Measurements from ENCODE around the gene THBS1.

The THBS1 gene

GRCh38 chr15:39538936-39539335 lies 41.9 kb upstream of the THBS1 start:
- H3K27me3 ChIP-seq (ENCODE audit: insufficient read depth, poor library complexity, severe bottlenecking) = no peaks in the 10 kb centered on the region
- no peak for DNase-seq (ENCODE audit: low read depth in 1 of 2, low spot score in 1 of 2)
- no peak overlapping the region for H3K4me3 ChIP-seq (replicated peaks; ENCODE audit: insufficient read depth, low read length)
- no peak overlapping the region for H3K27ac ChIP-seq (replicated peaks)
- TF ChIP-seq CTCF (IDR thresholded peaks at IDR 0.05; ENCODE audit: insufficient read depth, low read length) (no peak), GABPA (IDR thresholded peaks at IDR 0.05; ENCODE audit: low read depth) (no peak), SPI1 (IDR thresholded peaks at IDR 0.05; ENCODE audit: borderline replicate concordance, low read depth) (no peak), REST (IDR thresholded peaks at IDR 0.05; ENCODE audit: insufficient replicate concordance, low read depth) (no peak), POLR2AphosphoS5 (IDR thresholded peaks at IDR 0.05; ENCODE audit: low read depth) (no peak)

GRCh38 chr15:39539466-39539865 lies 41.4 kb upstream of the THBS1 start:
- Histone ChIP-seq H3K27me3 (ENCODE audit: insufficient read depth, poor library complexity, severe bottlenecking) (no peaks in the 10 kb centered on the region), H3K4me3 (replicated peaks; ENCODE audit: insufficient read depth, low read length) (no peak overlapping the region), H3K27ac (replicated peaks) (no peak overlapping the region)
- no peak for TF ChIP-seq CTCF (IDR thresholded peaks at IDR 0.05; ENCODE audit: insufficient read depth, low read length)
- no peak for TF ChIP-seq GABPA (IDR thresholded peaks at IDR 0.05; ENCODE audit: low read depth)
- TF ChIP-seq POLR2AphosphoS5 (IDR thresholded peaks at IDR 0.05; ENCODE audit: low read depth) = no peak
- TF ChIP-seq REST (IDR thresholded peaks at IDR 0.05; ENCODE audit: insufficient replicate concordance, low read depth) = no peak
- TF ChIP-seq SPI1 (IDR thresholded peaks at IDR 0.05; ENCODE audit: borderline replicate concordance, low read depth) = no peak
- no peak for DNase-seq (ENCODE audit: low read depth in 1 of 2, low spot score in 1 of 2)

- DNase-seq (ENCODE audit: low read depth in 1 of 2, low spot score in 1 of 2) = no peak
- H3K4me3 ChIP-seq (replicated peaks; ENCODE audit: insufficient read depth, low read length) = no peak overlapping the region
- no peak for TF ChIP-seq REST (IDR thresholded peaks at IDR 0.05; ENCODE audit: insufficient replicate concordance, low read depth)
- no peak for TF ChIP-seq POLR2AphosphoS5 (IDR thresholded peaks at IDR 0.05; ENCODE audit: low read depth)
- TF ChIP-seq SPI1 (IDR thresholded peaks at IDR 0.05; ENCODE audit: borderline replicate concordance, low read depth) = no peak
- no peak for TF ChIP-seq GABPA (IDR thresholded peaks at IDR 0.05; ENCODE audit: low read depth)
- no peak for TF ChIP-seq CTCF (IDR thresholded peaks at IDR 0.05; ENCODE audit: insufficient read depth, low read length)
- no peak overlapping the region for H3K27ac ChIP-seq (replicated peaks)
- no peaks in the 10 kb centered on the region for H3K27me3 ChIP-seq (ENCODE audit: insufficient read depth, poor library complexity, severe bottlenecking)
These were observed 40.8 kb upstream of the THBS1 start for GRCh38 chr15:39539973-39540558.

Data from HL-60 (cell line).